ENCODE results near the gene METTL9. TPM values are rescaled to one million over a fixed set of nuclear protein-coding genes. Genes with fewer than 3 reads are reported as not detected.
A peak's percentile ranks its signal among the peaks of the same experiment; 100 is the strongest.
"Not testable (repeated sequence)": the region's sequence is repeated elsewhere in the genome, so short reads cannot be mapped to it uniquely, and the experiment has no call there.

Gene METTL9
- total and polyA plus RNA-seq, 8 donors = 34.4 to 879 (median 84.8) TPM

DNA sequence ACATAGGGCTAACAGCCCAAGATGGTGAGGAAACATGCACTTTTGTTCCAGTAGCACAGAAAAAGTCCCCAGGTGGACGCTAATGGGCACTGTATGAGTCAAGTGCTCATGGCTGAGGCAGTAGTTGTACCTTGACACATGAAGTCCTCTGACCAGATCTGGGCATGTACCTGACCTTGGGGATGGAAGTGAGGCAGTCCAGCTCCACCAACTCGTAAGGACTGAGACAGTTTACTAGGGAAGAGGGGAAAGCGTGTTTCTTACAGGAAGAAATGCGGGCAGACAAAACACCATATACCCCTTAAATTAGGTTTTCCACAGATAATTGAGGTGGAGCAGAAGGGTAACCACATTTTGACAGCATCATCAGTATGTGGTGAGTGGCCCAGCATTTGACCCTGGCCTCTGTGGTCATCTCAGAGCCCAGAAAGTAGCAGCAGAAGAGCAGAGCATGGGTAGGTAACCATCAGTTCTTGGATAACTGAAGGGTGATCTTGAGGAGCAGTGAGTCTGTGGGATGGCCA, 32.4 kb upstream of the METTL9 start:
- H3K27ac ChIP-seq = no peak overlapping the region
- intact Hi-C loops (cut with DNase I; ENCODE audit: low total_unique reads) = no loop called here
- 76 to 87% (median 85%) methylated on average over 4 of the region's 4 CpGs for whole genome bisulfite sequencing, 5 donors
- no peaks in the 10 kb centered on the region for H3K9me3 ChIP-seq
- peaks cover 0 to 16% (median 0%) of the 10 kb centered on the region in 3 donors for H3K27me3 ChIP-seq
- H3K4me3 ChIP-seq = no peak overlapping the region
- H3K4me1 ChIP-seq = peaks cover 0 to 8% (median 2%) of the 10 kb centered on the region in 4 donors
- TF ChIP-seq EP300 (IDR thresholded peaks at IDR 0.05) (no peak), CTCF (IDR thresholded peaks at IDR 0.05) (no peak), POLR2AphosphoS5 (IDR thresholded peaks at IDR 0.05) (no peak), POLR2A (IDR thresholded peaks at IDR 0.05) (no peak)
- H3K36me3 ChIP-seq = no peaks in the 10 kb centered on the region
- peak in 1 of 2 donors; percentile 22 for DNase-seq

DNA sequence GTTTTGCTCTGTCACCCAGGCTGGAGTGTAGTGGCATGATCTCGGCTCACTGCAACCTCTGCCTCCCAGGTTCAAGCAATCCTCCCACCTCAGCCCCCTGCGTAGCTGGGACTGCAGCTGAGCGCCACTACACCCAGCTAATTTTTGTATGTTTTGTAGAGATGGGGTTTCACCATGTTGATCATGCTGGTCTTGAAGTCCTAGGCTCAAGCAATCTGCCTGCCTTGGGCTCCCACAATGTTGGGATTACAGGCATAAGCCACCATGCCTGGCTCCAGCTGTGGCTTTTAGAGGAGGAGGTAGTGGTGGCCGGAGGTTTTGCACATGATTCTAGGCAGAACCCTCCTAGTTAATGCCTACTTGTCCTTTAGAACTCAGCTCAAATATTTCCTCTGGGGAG, 31.9 kb upstream of the METTL9 start:
- H3K27ac ChIP-seq; H3K9me3 ChIP-seq; intact Hi-C loops (cut with DNase I; ENCODE audit: low total_unique reads); H3K4me3 ChIP-seq; H3K4me1 ChIP-seq; H3K36me3 ChIP-seq: not testable (repeated sequence)
- H3K27me3 ChIP-seq = peaks cover 0 to 16% (median 0%) of the 10 kb centered on the region in 3 donors
- 86 to 96% (median 93%) methylated on average over 4 of the region's 4 CpGs for WGBS, 5 donors
- DNase-seq = peak in 1 of 2 donors; percentile 22

GRCh38 chr16:21568502-21569189, 30.7 kb upstream of the METTL9 start:
- Histone ChIP-seq H3K27me3 (peaks cover 0 to 18% (median 0%) of the 10 kb centered on the region in 3 donors), H3K4me3 (no peak overlapping the region), H3K9me3 (no peaks in the 10 kb centered on the region), H3K4me1 (peaks cover 0 to 8% (median 2%) of the 10 kb centered on the region in 4 donors), H3K36me3 (no peaks in the 10 kb centered on the region), H3K27ac (no peak overlapping the region)
- 86 to 91% (median 90%) methylated on average over 6 of the region's 6 CpGs for WGBS, 5 donors
- intact Hi-C loops (cut with DNase I; ENCODE audit: low total_unique reads) = no loop called here
- DNase-seq = peak in 1 of 2 donors; percentile 24
- TF ChIP-seq CTCF (IDR thresholded peaks at IDR 0.05) (no peak), POLR2A (IDR thresholded peaks at IDR 0.05) (no peak), EP300 (IDR thresholded peaks at IDR 0.05) (no peak), POLR2AphosphoS5 (IDR thresholded peaks at IDR 0.05) (no peak)

DNA sequence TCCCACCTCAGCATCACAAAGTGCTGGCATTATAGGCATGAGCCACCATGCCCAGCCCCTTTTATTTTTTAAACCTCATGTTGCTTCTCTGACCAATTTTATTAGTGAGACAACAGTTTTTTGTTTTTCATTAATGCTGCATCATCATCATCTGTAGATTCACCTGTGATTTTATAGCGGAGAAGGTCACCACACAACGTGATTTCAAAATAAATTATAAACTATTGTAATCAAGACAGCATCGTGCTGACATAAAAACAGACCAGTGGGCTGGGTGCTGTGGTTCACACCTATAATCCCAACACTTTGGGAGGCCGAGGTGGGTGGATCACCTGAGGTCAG, 28.7 kb upstream of the METTL9 start:
- H3K27me3 ChIP-seq = peaks cover 0 to 18% (median 0%) of the 10 kb centered on the region in 3 donors
- no peak for DNase-seq
- H3K4me3 ChIP-seq = no peak overlapping the region
- H3K9me3 ChIP-seq = no peaks in the 10 kb centered on the region
- no peak for TF ChIP-seq EP300 (IDR thresholded peaks at IDR 0.05)
- TF ChIP-seq POLR2AphosphoS5 (IDR thresholded peaks at IDR 0.05) = no peak
- TF ChIP-seq CTCF (IDR thresholded peaks at IDR 0.05) = no peak
- no peak for TF ChIP-seq POLR2A (IDR thresholded peaks at IDR 0.05)
- intact Hi-C loops (cut with DNase I; ENCODE audit: low total_unique reads) = no loop called here
- no peak overlapping the region for H3K27ac ChIP-seq
- peaks cover 0 to 5% (median 1%) of the 10 kb centered on the region in 4 donors for H3K4me1 ChIP-seq
- H3K36me3 ChIP-seq = no peaks in the 10 kb centered on the region
- 83 to 88% (median 86%) methylated on average over 4 of the region's 4 CpGs for WGBS, 5 donors

- H3K27ac ChIP-seq; H3K4me3 ChIP-seq; H3K36me3 ChIP-seq; H3K9me3 ChIP-seq; H3K4me1 ChIP-seq; intact Hi-C loops (cut with DNase I; ENCODE audit: low total_unique reads): not testable (repeated sequence)
- H3K27me3 ChIP-seq = peaks cover 0 to 19% (median 0%) of the 10 kb centered on the region in 3 donors
- WGBS, 5 donors = 93 to 97% (median 96%) methylated on average over 9 of the region's 9 CpGs
- DNase-seq = peak in 1 of 2 donors; percentile 24
These were observed 25.9 kb upstream of the METTL9 start for GRCh38 chr16:21573506-21573905.

Data from stomach (tissue), 9 donors.